HEK293 (cell line): ENCODE measurements around the gene HABP4.

Experiments
- CTCF ChIA-PET: fragments of 350-600 bp; formaldehyde crosslinking; extraction: SDS; loops from one replicate; lab custom pipeline; 2021; ENCODE audit warnings: antibody characterized with exemption; lab: Yijun Ruan, JAX
- POLR2A ChIA-PET: fragments of 300-600 bp; formaldehyde crosslinking; extraction: SDS; loops from one replicate; lab custom pipeline; 2020; ENCODE audit warnings: antibody characterized with exemption, inconsistent platforms; lab: Yijun Ruan, JAX
- H3K27ac ChIP-seq: fragments of 200-500 bp; sonication (Bioruptor generic); 2 replicates; pipeline ENCODE4 v1.5.1; 2014; ENCODE audit warnings: low read depth, low read length, control low read depth, inconsistent platforms; ENCODE audit errors: extremely low read depth
- H3K36me3 ChIP-seq, 2 experiments: fragments of 200-500 bp in 1 of 2; sonication (Bioruptor generic) in 1 of 2; 1 replicate in 1 of 2; 2 replicates in 1 of 2; pipeline ENCODE4 v1.5.1; 2014 to 2017; ENCODE audit warnings: inconsistent platforms in 2 of 2, low read length in 2 of 2; ENCODE audit not compliant: control insufficient read depth in 2 of 2, insufficient read depth in 1 of 2
- H3K4me1 ChIP-seq: fragments of 200-500 bp; sonication (Bioruptor generic); 2 replicates; pipeline ENCODE4 v1.5.1; 2014; ENCODE audit warnings: mild to moderate bottlenecking, low read length, inconsistent platforms; ENCODE audit not compliant: control insufficient read depth, insufficient read depth
- H3K4me3 ChIP-seq: 2 replicates; pipeline ENCODE4 v1.5.1; 2011; ENCODE audit warnings: low read depth, mild to moderate bottlenecking, control low read depth, low read length, moderate library complexity
- H3K9me3 ChIP-seq: fragments of 200-500 bp; sonication (Bioruptor generic); 2 replicates; pipeline ENCODE4 v1.5.1; 2014; ENCODE audit warnings: low read depth, low read length, inconsistent platforms; ENCODE audit not compliant: control insufficient read depth, insufficient read depth
- GFI1B ChIP-seq: fragments of 450-650 bp; formaldehyde crosslinking; IDR thresholded peaks from 2 replicates; pipeline ENCODE4 v1.5.1; 2016; ENCODE audit warnings: missing biosample characterization, missing genetic modification characterization
- OSR2 ChIP-seq: fragments of 450-650 bp; formaldehyde crosslinking; IDR thresholded peaks from 2 replicates; pipeline ENCODE4 v1.5.1; 2016; ENCODE audit warnings: missing biosample characterization, missing genetic modification characterization
- SETDB1 ChIP-seq: IDR thresholded peaks from one replicate; pipeline ENCODE4 v1.6.1; 2017; ENCODE audit warnings: mild to moderate bottlenecking, low read length, moderate library complexity, mixed read lengths; ENCODE audit not compliant: insufficient read length
- ZBTB7A ChIP-seq: fragments of 450-650 bp; formaldehyde crosslinking; IDR thresholded peaks from 2 replicates; pipeline ENCODE4 v1.5.1; 2016; ENCODE audit warnings: low read depth, missing biosample characterization, missing genetic modification characterization
- ZFHX2 ChIP-seq: fragments of 450-650 bp; formaldehyde crosslinking; conservative IDR thresholded peaks from 2 replicates; pipeline ENCODE4 v1.5.1; 2016; ENCODE audit warnings: missing biosample characterization, missing genetic modification characterization
- ZNF248 ChIP-seq: fragments of 450-650 bp; formaldehyde crosslinking; IDR thresholded peaks from 2 replicates; pipeline ENCODE4 v1.5.1; 2017; ENCODE audit warnings: missing biosample characterization, missing genetic modification characterization
- ZNF266 ChIP-seq: fragments of 450-650 bp; formaldehyde crosslinking; IDR thresholded peaks from 2 replicates; pipeline ENCODE4 v1.5.1; 2016; ENCODE audit warnings: missing biosample characterization, missing genetic modification characterization, low read depth
- ZNF311 ChIP-seq: fragments of 450-650 bp; formaldehyde crosslinking; IDR thresholded peaks from 2 replicates; pipeline ENCODE4 v1.5.1; 2017; ENCODE audit warnings: missing biosample characterization, missing genetic modification characterization, borderline replicate concordance
- ZNF521 ChIP-seq: fragments of 450-650 bp; formaldehyde crosslinking; IDR thresholded peaks from 2 replicates; pipeline ENCODE4 v1.5.1; 2017; ENCODE audit warnings: missing biosample characterization, mild to moderate bottlenecking, missing genetic modification characterization
- ZNF555 ChIP-seq: fragments of 450-650 bp; formaldehyde crosslinking; conservative IDR thresholded peaks from 2 replicates; pipeline ENCODE4 v1.5.1; 2017; ENCODE audit warnings: missing biosample characterization, mild to moderate bottlenecking, missing genetic modification characterization, inconsistent platforms
- ZNF600 ChIP-seq: fragments of 450-650 bp; formaldehyde crosslinking; IDR thresholded peaks from 2 replicates; pipeline ENCODE4 v1.5.1; 2016; ENCODE audit warnings: missing biosample characterization, missing genetic modification characterization
- ZNF701 ChIP-seq: fragments of 450-650 bp; formaldehyde crosslinking; IDR thresholded peaks from 2 replicates; pipeline ENCODE4 v1.5.1; 2016; ENCODE audit warnings: missing biosample characterization, missing genetic modification characterization
- ZNF791 ChIP-seq: fragments of 450-650 bp; formaldehyde crosslinking; IDR thresholded peaks from 2 replicates; pipeline ENCODE4 v1.5.1; 2016; ENCODE audit warnings: missing biosample characterization, missing genetic modification characterization
- ZSCAN30 ChIP-seq: fragments of 450-650 bp; IDR thresholded peaks from 2 replicates; pipeline ENCODE4 v1.5.1; 2018; ENCODE audit warnings: missing biosample characterization, mild to moderate bottlenecking, missing genetic modification characterization, moderate library complexity
- TF ChIP-seq, protein P1 (sequence below): fragments of 450-650 bp; formaldehyde crosslinking; conservative IDR thresholded peaks from 2 replicates; pipeline ENCODE4 v1.5.1; 2016; ENCODE audit warnings: low read depth, missing biosample characterization, missing genetic modification characterization
- TF ChIP-seq, protein P2 (sequence below): fragments of 450-650 bp; formaldehyde crosslinking; IDR thresholded peaks from 2 replicates; pipeline ENCODE4 v1.5.1; 2016; ENCODE audit warnings: missing biosample characterization, missing genetic modification characterization

Gene HABP4

DNA sequence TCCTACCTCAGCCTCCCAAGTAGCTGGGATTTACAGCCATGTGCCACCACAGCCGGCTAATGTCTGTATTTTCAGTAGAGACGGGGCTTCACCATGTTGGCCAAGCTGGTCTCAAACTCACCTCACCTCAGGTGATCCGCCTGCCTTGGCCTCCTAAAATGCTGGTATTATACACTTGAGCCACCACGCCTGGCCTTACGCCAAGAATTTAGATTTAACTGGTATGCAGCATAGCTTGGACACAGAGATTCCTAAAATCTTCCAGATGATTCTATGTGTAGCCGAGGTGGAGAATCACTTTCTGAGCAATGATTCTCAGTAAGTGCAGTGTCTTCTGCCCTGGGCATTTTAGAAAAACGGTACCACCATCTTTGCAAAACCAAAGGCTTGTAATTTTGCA is 74.1 kb downstream of the HABP4 start:
- no peaks in the 10 kb centered on the region for H3K9me3 ChIP-seq
- no peaks in the 10 kb centered on the region for H3K4me1 ChIP-seq
- CTCF ChIA-PET: no interaction called here
- H3K36me3 ChIP-seq: peaks cover 0 to 29% of the 10 kb centered on the region in 2 experiments; a peak in 2 of 3 replicates
- no peak overlapping the region for H3K27ac ChIP-seq
- TF ChIP-seq, protein P1, sequence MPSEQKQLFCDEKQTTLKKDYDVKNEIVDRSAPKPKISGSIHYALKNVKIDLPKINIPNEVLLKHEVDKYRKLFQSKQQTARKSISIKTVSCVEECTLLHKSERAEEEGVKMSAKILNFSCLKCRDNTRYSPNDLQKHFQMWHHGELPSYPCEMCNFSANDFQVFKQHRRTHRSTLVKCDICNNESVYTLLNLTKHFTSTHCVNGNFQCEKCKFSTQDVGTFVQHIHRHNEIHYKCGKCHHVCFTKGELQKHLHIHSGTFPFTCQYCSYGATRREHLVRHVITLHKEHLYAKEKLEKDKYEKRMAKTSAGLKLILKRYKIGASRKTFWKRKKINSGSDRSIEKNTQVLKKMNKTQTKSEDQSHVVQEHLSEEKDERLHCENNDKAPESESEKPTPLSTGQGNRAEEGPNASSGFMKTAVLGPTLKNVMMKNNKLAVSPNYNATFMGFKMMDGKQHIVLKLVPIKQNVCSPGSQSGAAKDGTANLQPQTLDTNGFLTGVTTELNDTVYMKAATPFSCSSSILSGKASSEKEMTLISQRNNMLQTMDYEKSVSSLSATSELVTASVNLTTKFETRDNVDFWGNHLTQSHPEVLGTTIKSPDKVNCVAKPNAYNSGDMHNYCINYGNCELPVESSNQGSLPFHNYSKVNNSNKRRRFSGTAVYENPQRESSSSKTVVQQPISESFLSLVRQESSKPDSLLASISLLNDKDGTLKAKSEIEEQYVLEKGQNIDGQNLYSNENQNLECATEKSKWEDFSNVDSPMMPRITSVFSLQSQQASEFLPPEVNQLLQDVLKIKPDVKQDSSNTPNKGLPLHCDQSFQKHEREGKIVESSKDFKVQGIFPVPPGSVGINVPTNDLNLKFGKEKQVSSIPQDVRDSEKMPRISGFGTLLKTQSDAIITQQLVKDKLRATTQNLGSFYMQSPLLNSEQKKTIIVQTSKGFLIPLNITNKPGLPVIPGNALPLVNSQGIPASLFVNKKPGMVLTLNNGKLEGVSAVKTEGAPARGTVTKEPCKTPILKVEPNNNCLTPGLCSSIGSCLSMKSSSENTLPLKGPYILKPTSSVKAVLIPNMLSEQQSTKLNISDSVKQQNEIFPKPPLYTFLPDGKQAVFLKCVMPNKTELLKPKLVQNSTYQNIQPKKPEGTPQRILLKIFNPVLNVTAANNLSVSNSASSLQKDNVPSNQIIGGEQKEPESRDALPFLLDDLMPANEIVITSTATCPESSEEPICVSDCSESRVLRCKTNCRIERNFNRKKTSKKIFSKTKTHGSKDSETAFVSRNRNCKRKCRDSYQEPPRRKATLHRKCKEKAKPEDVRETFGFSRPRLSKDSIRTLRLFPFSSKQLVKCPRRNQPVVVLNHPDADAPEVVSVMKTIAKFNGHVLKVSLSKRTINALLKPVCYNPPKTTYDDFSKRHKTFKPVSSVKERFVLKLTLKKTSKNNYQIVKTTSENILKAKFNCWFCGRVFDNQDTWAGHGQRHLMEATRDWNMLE: no peak
- TF ChIP-seq ZSCAN30 (no peak), GFI1B (tag by site-specific recombination) (no peak), ZNF555 (tag by site-specific recombination) (no peak), ZNF266 (tag by site-specific recombination) (no peak), ZNF521 (no peak), ZNF248 (tag by site-specific recombination) (no peak), OSR2 (tag by site-specific recombination) (no peak)
- TF ChIP-seq, protein P2, sequence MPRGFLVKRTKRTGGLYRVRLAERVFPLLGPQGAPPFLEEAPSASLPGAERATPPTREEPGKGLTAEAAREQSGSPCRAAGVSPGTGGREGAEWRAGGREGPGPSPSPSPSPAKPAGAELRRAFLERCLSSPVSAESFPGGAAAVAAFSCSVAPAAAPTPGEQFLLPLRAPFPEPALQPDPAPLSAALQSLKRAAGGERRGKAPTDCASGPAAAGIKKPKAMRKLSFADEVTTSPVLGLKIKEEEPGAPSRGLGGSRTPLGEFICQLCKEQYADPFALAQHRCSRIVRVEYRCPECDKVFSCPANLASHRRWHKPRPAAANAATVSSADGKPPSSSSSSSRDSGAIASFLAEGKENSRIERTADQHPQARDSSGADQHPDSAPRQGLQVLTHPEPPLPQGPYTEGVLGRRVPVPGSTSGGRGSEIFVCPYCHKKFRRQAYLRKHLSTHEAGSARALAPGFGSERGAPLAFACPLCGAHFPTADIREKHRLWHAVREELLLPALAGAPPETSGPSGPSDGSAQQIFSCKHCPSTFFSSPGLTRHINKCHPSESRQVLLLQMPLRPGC (tag by site-specific recombination): no peak
- no peak overlapping the region for H3K4me3 ChIP-seq
- POLR2A ChIA-PET: interaction anchor here (0.8 kb wide), 1 partner anchor 74 kb away, joined by 3 read pairs; the partner anchor contains the start of gene HABP4

DNA sequence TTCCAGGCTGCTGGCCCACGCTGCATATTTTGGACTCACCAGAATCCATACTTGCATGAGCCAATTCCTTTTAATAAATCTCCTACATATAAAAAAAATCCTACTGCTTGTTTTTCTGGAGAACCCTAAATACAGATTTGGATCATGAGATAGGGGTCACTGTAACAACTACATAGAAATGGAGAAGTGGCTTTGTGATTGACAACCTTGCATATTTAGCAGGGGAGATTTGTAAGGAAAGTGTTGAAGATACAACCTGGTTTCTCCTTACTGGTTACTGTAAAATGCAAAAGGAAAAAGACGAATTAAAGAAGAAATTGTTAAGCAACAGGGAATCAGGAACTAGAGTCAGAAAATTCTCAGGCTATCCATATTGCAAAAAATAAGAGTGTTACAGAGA is 74.8 kb downstream of the HABP4 start:
- Histone ChIP-seq H3K9me3 (no peaks in the 10 kb centered on the region), H3K36me3 (peaks cover 0 to 29% of the 10 kb centered on the region in 2 experiments; a peak in 2 of 3 replicates), H3K27ac (no peak overlapping the region), H3K4me1 (no peaks in the 10 kb centered on the region), H3K4me3 (no peak overlapping the region)
- TF ChIP-seq ZFHX2 (tag by site-specific recombination) (no peak), ZBTB7A (tag by site-specific recombination) (no peak), ZNF600 (tag by site-specific recombination) (no peak)
- ChIA-PET CTCF (no interaction called here), POLR2A (no interaction called here)

DNA sequence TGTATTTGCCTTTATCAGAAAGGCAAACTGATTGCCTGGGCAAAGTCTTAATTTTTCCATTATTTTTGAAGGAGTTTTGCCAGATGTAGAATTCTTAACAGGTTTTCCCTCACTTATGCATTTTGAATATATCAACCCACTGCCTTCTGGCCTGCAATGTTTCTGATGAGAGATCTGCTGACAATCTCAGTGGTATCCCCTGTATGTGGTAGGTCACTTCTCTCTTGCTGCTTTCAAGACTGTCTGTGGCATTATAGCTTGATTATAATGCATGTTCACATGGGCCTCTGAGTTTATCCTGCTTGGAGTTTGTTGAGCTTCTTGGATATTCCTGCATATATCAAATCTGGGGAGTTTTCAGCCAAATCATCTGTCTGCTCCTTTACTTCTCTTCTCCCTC is 82.2 kb downstream of the HABP4 start:
- peaks cover 0 to 33% of the 10 kb centered on the region in 2 experiments; a peak in 2 of 3 replicates for H3K36me3 ChIP-seq
- H3K9me3 ChIP-seq: no peaks in the 10 kb centered on the region
- TF ChIP-seq ZNF791 (tag by site-specific recombination) (peak; percentile 91), SETDB1 (peak; percentile 65), ZNF311 (tag by site-specific recombination) (no peak), ZNF701 (tag by site-specific recombination) (no peak)
- TF ChIP-seq, all 188 proteins: peak for 2
- POLR2A ChIA-PET: no interaction called here
- CTCF ChIA-PET: no interaction called here
- no peak overlapping the region for H3K27ac ChIP-seq
- H3K4me1 ChIP-seq: no peaks in the 10 kb centered on the region
- H3K4me3 ChIP-seq: no peak overlapping the region
